Upper lobe of left lung (tissue), 6 donors: ENCODE data around the gene ANO4. TPM values are rescaled to one million over a fixed set of nuclear protein-coding genes. Genes with fewer than 3 reads are reported as not detected.

Experiments
- ATAC-seq, 2 donors: fragments of 200-7000 bp; cut with Tn5 transposase; one replicate each; pipeline ENCODE4 v1.9.1; 2022; ENCODE audit warnings: mild to moderate bottlenecking in 2 of 2, moderate library complexity in 2 of 2; ENCODE audit not compliant: low FRiP score in 2 of 2
- DNase-seq, 2 donors: peaks; one replicate each; pipeline ENCODE4 v3.0.0-alpha.2; 2019 to 2020
- H3K27ac ChIP-seq, 4 donors: fragments of 200-600 bp; sonication (generic); one replicate each; pipeline ENCODE4 v1.5.1; 2016 to 2019
- H3K27me3 ChIP-seq, 4 donors: fragments of 200-600 bp; sonication (generic); one replicate each; pipeline ENCODE4 v1.5.1; 2017 to 2019
- H3K36me3 ChIP-seq, 4 donors: fragments of 200-600 bp; sonication (generic); one replicate each; pipeline ENCODE4 v1.5.1; 2016 to 2019
- H3K4me1 ChIP-seq, 4 donors: fragments of 200-600 bp; sonication (generic); one replicate each; pipeline ENCODE4 v1.5.1; 2018 to 2019
- H3K4me3 ChIP-seq, 4 donors: fragments of 200-600 bp; sonication (generic); one replicate each; pipeline ENCODE4 v1.5.1; 2017 to 2019; ENCODE audit warnings: mild to moderate bottlenecking in 2 of 4, moderate library complexity in 1 of 4
- H3K9me3 ChIP-seq, 4 donors: fragments of 200-600 bp; sonication (generic); one replicate each; pipeline ENCODE4 v1.5.1; 2018 to 2019
- EP300 ChIP-seq, 4 donors: sonication (generic); formaldehyde crosslinking; IDR thresholded peaks; one replicate each; pipeline ENCODE4 v1.5.1; 2017; ENCODE audit warnings: antibody characterized with exemption in 4 of 4, control low read depth in 2 of 4
- POLR2A ChIP-seq, 4 donors: fragments of 450-650 bp; IDR thresholded peaks; one replicate each; pipeline ENCODE4 v1.5.1; 2016 to 2017; ENCODE audit warnings: antibody characterized with exemption in 4 of 4, mild to moderate bottlenecking in 2 of 4
- POLR2AphosphoS5 ChIP-seq, 2 donors: sonication (generic); formaldehyde crosslinking; IDR thresholded peaks; one replicate each; pipeline ENCODE4 v1.5.1; 2017; ENCODE audit warnings: antibody characterized with exemption in 2 of 2
- WGBS, 2 donors: methylation state at CpG; one replicate each; pipeline ENCODE4 v1.1.5; 2017 to 2018; 5-methylcytosine and 5-hydroxymethylcytosine counted together
- total RNA-seq, 6 donors: library from RNA; depleted of rRNA in 4 of 6; stranded (reverse); fragments of >200 nt in 4 of 6; gene quantifications; one replicate each; pipeline versions ENCODE4 v1.1.0 to v1.2.1, GENCODE V29; 2016 to 2021
- TF ChIP-seq, protein P1 (sequence below), 6 experiments: fragments of 450-650 bp in 4 of 6; fragments of 200-600 bp in 2 of 6; sonication (generic) in 2 of 6; IDR thresholded peaks; one replicate each; pipeline ENCODE4 v1.5.1; 2016 to 2019; ENCODE audit warnings: antibody characterized with exemption in 6 of 6
- donor health status: DM: no; HTN: no; CAD: no; lungs with moderate emphysema.
- donor health status: DM: no; HTN: yes; CAD: no; lungs with severe emphysema.

The ANO4 gene
- total RNA-seq, 6 donors from 2014 or later: 0.17 to 1.2 (median 0.30) TPM; not detected in 3

DNA sequence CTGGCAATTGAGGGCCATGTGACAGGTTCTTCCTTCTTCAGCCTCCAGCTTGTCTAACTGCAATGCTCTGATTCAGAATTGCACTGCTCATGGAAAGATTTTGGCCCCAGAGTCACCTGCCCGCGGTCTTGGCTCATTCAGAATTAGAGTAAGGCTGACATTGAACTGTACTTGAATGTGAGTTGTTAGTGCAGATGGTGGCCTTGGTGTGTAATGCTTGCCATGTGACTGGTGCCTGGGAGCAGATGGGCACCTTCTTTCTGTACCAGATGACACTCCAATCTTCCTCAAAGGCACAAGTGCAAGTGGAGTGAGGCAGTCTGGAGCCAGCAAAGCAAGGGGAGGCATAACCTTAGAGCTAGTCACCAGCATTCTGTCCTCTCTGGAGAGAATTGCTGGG is 36.5 kb upstream of the ANO4 start:
- Histone ChIP-seq H3K4me3 (no peak overlapping the region), H3K27me3 (no peaks in the 10 kb centered on the region), H3K4me1 (no peaks in the 10 kb centered on the region), H3K9me3 (peaks cover 0 to under 1% (median 0%) of the 10 kb centered on the region in 4 donors), H3K27ac (no peak overlapping the region), H3K36me3 (no peaks in the 10 kb centered on the region)
- 89 to 100% methylated on average over 2 of the region's 2 CpGs for WGBS, 2 donors
- ATAC-seq: no peak
- DNase-seq: no peak
- TF ChIP-seq, protein P1, sequence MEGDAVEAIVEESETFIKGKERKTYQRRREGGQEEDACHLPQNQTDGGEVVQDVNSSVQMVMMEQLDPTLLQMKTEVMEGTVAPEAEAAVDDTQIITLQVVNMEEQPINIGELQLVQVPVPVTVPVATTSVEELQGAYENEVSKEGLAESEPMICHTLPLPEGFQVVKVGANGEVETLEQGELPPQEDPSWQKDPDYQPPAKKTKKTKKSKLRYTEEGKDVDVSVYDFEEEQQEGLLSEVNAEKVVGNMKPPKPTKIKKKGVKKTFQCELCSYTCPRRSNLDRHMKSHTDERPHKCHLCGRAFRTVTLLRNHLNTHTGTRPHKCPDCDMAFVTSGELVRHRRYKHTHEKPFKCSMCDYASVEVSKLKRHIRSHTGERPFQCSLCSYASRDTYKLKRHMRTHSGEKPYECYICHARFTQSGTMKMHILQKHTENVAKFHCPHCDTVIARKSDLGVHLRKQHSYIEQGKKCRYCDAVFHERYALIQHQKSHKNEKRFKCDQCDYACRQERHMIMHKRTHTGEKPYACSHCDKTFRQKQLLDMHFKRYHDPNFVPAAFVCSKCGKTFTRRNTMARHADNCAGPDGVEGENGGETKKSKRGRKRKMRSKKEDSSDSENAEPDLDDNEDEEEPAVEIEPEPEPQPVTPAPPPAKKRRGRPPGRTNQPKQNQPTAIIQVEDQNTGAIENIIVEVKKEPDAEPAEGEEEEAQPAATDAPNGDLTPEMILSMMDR (IDR thresholded peaks at IDR 0.05): no peak
- no peak for TF ChIP-seq POLR2AphosphoS5 (IDR thresholded peaks at IDR 0.05)
- no peak for TF ChIP-seq POLR2A (IDR thresholded peaks at IDR 0.05)
- no peak for TF ChIP-seq EP300 (IDR thresholded peaks at IDR 0.05)

DNA sequence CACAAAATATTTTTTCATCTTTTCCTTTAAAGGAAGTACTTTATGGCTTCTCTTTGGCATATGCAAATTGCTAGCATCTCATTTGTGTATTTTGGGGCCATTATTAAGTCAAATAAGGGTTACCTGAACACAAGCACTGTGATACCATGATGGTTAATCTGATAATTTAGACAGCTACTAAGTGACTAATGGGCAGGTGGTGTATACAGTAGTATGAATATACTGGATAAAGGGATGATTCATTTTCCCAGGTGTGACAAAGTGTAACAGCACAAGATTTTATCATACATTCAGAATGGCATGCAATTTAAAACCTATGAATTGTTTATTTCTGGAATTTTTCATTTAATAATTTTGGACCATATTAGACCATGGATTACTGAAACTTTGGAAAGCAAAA is 27.2 kb upstream of the ANO4 start:
- Histone ChIP-seq H3K27me3 (no peaks in the 10 kb centered on the region), H3K4me3 (no peak overlapping the region), H3K36me3 (no peaks in the 10 kb centered on the region), H3K27ac (no peak overlapping the region), H3K4me1 (no peaks in the 10 kb centered on the region), H3K9me3 (no peaks in the 10 kb centered on the region)
- ATAC-seq (no peak), DNase-seq (no peak)
- TF ChIP-seq EP300 (IDR thresholded peaks at IDR 0.05) (no peak), POLR2A (IDR thresholded peaks at IDR 0.05) (no peak), POLR2AphosphoS5 (IDR thresholded peaks at IDR 0.05) (no peak)
- TF ChIP-seq, protein P1 (IDR thresholded peaks at IDR 0.05): no peak

DNA sequence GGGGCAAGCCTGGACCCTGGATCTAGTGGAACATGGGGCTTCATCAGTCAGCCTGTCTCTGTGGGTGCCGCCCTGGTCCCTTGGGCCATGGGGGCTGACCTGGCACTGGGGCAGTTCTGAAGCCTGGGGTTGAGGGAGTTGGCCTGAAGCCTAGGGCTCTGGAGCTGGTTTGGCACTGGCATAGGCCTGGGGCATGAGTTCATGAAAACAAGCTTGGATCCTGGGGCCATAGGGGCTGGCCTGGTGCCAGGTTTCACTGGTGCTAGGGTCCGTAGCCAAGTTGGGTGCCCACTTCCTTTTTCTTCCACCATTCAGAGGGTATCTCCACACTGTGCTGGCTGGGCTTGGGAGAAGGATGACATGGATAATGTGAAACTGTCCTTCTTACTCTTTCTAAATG is 26.6 kb upstream of the ANO4 start:
- no peaks in the 10 kb centered on the region for H3K4me1 ChIP-seq
- no peak overlapping the region for H3K27ac ChIP-seq
- no peaks in the 10 kb centered on the region for H3K9me3 ChIP-seq
- DNase-seq: no peak
- no peak for ATAC-seq
- 71 to 81% methylated on average over 1 to 2 of the region's 2 CpGs for WGBS, 2 donors
- H3K36me3 ChIP-seq: no peaks in the 10 kb centered on the region
- no peak overlapping the region for H3K4me3 ChIP-seq
- no peak for TF ChIP-seq POLR2AphosphoS5 (IDR thresholded peaks at IDR 0.05)
- TF ChIP-seq, protein P1 (IDR thresholded peaks at IDR 0.05): no peak
- no peaks in the 10 kb centered on the region for H3K27me3 ChIP-seq

DNA sequence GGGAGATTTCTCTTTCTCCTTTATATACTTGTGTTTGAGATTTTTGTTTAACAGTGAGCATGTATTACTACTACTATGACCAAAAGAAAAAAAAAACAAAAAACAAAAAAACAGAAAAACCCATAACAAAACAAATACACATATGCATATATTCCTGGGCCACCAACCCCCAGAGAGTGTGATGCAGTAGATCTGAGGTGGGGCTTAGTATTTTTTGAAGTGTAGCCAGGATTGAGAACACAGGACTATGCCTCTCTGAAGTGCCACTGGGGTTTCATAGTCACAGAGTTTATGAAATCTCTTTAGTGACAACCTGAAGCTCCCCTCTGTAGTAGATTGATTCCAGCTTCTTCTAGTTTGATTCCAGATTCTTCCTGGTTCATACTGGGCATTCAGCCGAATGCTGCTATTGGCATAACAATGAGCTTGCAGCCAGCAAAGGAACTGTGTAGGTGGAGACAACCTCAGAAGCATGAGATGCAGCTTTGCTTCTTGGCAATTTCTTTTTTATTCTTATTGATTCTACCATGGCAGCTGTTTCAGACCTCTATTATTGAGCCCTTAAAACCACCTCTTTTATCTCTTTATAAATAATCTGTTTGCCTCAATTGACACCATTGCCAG is 15.5 kb upstream of the ANO4 start:
- 32 to 68% methylated on average over 1 of the region's 1 CpG for WGBS, 2 donors
- DNase-seq: no peak
- Histone ChIP-seq H3K27ac (no peak overlapping the region), H3K36me3 (no peaks in the 10 kb centered on the region), H3K27me3 (no peaks in the 10 kb centered on the region), H3K4me1 (no peaks in the 10 kb centered on the region), H3K4me3 (no peak overlapping the region), H3K9me3 (no peaks in the 10 kb centered on the region)
- ATAC-seq: no peak
- TF ChIP-seq, protein P1 (IDR thresholded peaks at IDR 0.05): no peak
- TF ChIP-seq POLR2A (IDR thresholded peaks at IDR 0.05): no peak
- no peak for TF ChIP-seq EP300 (IDR thresholded peaks at IDR 0.05)
- TF ChIP-seq POLR2AphosphoS5 (IDR thresholded peaks at IDR 0.05): no peak

DNA sequence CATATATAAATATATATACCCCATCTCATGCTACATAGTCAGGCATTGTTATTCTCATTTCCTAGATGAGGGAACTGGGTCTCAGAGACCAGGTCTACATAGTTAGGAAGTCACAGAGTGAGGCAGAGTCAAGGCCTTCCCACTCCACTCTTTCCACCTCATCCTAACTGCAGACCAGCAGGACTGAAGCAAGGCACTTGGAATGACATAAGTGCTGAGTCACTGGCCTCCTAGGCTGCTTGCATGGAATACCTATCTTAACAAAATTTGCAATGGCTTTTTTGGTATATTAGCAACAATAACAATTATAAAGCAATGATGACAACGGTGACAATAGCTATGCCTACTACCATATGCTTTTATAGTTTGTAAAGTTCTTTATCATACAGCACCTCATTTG is 5.4 kb upstream of the ANO4 start:
- H3K27ac ChIP-seq: no peak overlapping the region
- DNase-seq (no peak), ATAC-seq (no peak)
- TF ChIP-seq POLR2AphosphoS5 (IDR thresholded peaks at IDR 0.05) (no peak), EP300 (IDR thresholded peaks at IDR 0.05) (no peak), POLR2A (IDR thresholded peaks at IDR 0.05) (no peak)
- TF ChIP-seq, protein P1 (IDR thresholded peaks at IDR 0.05): no peak
- H3K27me3 ChIP-seq: no peaks in the 10 kb centered on the region
- no peaks in the 10 kb centered on the region for H3K36me3 ChIP-seq
- 90 to 92% methylated on average over 1 of the region's 1 CpG for WGBS, 2 donors
- no peak overlapping the region for H3K4me3 ChIP-seq
- H3K9me3 ChIP-seq: no peaks in the 10 kb centered on the region
- no peaks in the 10 kb centered on the region for H3K4me1 ChIP-seq
